SKM-1 treated with dmso at 0.1 percent for 144 hours (cell line): ENCODE results near the gene ZWINT.
A peak's percentile ranks its signal among the peaks of the same experiment; 100 is the strongest.

ENCODE experiments used
- DNase-seq: peaks from one replicate; lab custom pipeline; 2025; ENCODE audit not compliant: unreplicated experiment; lab: John Stamatoyannopoulos, UW

The ZWINT gene, protein sequence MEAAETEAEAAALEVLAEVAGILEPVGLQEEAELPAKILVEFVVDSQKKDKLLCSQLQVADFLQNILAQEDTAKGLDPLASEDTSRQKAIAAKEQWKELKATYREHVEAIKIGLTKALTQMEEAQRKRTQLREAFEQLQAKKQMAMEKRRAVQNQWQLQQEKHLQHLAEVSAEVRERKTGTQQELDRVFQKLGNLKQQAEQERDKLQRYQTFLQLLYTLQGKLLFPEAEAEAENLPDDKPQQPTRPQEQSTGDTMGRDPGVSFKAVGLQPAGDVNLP

DNA sequence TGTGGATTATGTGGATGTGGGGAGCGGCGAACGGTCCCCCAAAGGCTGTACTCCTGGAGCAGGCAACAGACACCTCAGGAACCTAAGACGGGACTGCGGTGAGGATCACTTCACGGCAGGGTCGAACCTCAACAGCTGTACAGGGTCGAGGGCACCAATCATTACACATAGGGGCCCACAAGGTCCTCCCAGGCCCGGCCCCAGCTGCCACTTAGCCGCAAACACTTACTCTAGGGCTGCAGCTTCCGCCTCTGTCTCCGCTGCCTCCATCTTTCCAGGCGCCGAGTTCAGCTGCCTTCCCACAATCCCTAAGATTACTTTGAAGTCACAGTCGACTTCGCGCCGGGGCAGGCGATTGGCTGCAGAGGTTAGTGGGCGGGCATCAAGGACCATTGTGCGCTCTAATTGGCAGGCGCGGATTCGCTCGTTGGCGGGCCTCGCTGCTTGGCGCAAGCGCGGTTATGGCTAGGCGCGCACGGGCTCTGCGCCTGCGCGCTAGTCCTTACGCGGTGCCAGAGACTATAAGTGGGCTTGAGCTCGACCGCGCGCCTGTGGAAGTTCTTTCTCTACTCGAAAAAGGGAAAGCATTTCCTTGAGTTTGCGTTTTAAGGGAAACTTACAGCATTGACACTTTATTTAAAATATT, at the start of gene ZWINT:
TSS of gene ZWINT (minus strand) at position 293 of the 646 bp plus-strand sequence. CDS start at position 270, 23 bp downstream.
- DNase-seq, result peak; percentile 95

DNA sequence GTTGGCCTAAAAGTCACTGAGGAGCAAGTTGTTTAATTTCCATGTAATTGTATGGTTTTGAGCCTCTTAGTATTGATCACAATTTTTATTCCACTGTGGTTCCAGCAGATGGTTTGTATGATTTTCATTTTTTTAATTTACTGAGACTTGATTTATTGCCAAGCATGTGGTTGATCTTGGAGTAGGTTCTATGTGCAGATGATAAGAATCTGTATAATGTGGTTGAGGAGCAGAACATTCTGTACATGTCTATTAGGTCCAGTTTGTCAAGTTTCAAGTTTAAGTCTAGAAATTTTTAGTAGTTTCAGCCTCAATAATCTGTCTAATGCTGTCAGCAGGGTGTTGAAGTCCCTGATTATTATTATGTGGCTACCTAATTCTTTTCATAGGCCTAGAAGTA, 22.7 kb upstream of the ZWINT start:
- DNase-seq, result no peak

DNA sequence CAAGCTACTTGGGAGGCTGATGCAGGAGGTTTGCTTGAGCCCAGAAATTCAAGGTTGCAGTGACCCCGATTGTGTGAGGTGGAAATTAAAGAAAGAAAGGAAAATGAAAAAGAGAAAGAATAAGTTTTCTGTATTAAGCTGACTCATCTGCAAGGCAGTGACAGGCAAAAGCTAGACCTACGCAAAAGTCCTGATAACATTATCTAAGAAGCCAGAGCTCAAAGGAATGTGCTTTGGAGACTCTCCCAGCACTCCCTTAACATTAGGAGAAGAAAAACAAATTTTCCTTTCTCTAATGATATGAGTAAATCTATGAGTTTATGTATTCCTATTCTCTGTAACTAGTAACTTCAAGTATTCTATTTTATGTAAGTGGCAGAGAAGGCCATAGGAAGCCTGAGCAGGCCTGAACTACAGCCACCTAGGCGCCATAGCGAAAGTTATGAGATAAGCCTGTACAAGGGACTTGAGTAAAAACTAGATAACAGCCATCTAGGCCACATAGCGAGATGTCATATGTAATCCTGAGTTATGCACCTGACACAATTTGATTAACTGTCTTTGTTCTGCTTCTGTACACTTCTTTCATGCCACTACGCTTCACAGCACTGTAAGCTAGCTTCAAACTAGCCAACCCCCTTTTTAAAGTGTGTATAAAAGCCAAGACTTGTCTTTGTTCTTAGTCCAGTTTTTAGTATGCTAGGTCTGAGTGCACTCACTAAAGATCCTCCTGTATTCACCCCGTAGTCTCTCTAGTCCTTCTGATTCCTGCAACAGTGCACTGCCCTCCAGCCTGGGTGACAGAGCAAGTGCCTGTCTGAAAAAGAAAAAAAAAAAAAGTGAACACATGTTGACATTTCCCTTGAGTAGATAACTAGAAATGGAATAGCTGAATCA, 9.4 kb upstream of the ZWINT start:
- DNase-seq, result no peak

DNA sequence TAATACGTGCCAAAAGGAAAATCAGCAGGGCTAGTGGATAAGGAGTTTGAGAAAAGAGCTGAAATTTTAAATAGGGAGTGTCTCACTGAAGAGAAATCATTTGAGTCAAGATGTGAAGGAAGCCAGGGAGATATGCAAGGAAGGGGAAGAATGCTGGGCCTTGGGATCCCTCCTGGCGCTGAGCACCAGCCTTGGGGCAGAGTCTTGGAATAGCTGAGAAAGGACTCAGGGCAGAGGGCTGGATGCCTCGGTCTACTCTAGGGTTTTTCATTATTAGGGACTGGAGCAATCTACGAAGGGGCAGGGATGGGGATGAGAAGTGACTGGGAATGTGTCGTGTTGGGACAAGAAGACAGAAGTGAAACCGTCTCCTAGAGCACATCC, 484 bp downstream of the ZWINT start:
- DNase-seq, result no peak

DNA sequence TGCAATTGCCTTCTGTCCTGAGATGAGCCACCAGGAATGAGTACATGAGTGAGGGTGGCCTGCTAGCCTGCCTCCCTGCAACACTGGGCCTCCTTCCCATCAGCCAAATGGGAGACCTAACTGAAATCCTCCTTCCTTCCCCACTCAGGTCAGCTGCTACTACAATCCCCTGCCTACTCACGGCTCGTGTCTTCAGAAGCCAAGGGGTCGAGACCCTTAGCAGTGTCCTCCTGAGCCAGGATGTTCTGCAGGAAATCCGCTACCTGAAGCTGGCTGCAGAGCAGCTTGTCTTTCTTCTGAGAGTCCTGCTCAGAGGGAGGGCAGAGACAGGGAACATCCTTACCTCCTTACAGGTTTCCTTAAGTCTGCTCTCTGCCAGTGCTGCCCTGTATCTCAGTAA, 1.2 kb downstream of the ZWINT start:
- DNase-seq, result no peak

DNA sequence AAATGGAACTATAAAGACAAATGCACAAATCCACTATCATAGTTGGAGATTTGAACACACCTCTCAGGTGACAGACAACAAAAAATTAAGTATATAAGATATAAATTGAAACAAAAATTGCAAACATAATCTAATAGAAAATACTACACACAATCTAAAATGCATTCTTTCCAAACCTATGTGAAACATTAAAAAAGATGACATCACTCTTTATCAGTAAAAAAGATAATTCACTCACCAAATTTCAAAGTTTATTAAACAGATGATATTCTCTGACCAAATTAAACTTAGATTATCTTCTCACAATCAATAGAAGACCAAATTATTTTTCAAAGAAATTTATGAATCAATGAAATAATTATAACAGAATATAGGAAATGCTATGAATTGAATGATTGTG, 4.0 kb downstream of the ZWINT start:
- DNase-seq, result no peak

DNA sequence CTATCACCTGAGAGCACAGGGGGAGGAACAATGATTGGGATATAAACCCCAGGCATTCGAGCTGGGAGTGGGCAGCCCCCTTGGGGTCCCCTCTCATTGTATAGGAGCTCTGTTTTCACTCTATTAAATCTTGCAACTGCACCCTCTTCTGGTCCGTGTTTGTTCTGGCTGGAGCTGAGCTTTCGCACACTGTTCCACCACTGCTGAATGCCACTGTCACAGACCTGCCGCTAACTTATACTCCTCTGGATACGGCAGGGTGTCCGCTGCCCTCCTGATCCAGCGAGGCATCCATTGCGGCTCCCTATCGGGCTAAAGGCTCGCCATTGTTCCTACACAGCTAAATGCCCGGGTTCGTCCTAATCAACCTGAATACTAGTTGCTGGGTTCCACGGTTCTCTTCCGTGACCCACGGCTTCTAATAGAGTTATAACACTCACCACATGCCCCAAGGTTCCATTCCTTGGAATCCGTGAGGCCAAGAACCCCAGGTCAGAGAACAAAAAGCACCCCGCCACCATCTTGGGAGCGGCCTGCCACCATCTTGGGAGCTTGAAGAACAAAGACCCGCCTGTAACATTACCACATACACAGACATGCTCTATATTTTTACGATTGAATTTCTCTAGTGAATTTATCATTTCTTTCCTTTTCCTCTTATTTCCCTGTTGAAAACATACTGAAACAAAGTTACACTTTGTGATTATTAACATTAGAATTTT, 9.0 kb downstream of the ZWINT start:
- DNase-seq, result no peak

DNA sequence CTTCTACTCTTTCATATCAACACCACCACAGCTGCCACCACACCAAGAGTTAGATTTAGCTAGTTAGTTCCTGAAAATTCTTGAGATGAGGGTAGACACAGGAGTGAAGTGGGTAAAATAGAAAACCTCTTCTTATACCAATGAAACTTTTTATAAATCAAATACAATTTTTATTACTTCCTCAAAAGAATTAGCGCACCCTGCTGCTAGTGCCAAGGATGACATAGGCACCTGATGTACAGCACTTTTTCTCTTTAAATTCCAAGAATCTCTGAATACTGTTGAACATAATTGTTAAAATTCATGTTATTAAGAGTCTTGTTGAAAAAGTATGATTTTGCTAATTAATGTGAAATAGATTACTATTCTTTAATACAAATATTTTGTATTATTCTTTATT, 11.4 kb downstream of the ZWINT start:
- DNase-seq, result no peak

DNA sequence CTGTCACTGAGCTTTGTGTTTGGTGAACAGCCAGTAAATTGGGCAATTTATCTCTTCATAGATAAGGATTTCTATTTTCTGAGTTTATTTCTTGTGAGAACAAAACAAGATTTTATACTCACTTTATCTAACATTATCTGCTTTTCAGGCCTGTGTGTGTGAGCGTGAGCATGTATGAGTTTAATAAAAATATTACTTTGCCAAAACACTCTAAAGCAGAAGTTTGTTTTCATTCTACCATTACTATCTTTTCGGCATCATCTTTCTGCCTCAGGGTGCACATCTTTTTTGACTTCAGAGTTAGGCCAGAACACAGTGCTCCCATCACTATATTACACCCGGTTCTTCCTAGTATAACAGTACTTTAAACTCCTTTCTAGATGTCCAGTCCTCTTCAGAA, 13.0 kb downstream of the ZWINT start:
- no peak for DNase-seq

DNA sequence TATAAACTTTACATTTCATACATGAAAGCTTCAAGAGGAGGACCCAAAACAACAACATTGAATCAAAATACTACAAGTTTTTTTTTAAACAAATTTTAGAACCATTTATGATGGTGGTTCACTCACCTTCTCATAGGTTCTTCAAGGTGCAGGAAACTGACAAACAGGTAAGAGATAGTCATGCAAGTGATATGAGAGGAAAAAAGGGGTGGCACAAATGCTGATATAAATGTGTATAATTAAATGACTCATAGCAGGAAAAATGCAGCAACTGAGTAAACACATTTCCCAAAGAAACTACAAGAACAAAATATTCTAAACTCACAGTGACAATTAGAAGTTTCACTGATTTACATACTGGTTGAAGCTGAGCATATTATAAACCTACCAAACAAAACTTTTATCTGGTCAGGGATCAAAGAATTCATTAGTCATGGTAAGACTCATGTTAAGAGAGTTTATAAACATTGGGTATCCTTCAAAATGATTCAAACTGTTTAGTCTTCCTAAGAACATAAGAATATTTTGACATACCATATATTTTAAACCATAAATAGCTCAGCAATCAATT, 14.1 kb downstream of the ZWINT start:
- no peak for DNase-seq

DNA sequence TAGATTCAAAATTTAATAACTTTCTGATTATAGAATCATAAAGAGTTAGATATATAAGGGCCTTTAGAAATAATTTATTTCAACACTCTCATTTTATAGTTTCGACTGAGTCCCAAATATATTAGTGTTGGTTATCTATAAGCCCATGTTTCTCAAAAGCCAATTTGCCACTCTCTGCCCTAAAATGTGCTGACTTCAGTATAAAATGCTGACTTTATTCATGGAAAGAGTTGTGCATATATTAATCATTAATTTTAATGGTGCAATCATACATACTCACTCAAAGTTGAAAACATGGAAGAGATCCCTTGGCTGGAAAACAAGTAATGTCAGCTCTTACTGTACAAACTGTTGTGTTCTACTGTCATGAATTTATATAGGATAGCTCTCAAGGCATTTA, 19.4 kb downstream of the ZWINT start:
- DNase-seq, result no peak

DNA sequence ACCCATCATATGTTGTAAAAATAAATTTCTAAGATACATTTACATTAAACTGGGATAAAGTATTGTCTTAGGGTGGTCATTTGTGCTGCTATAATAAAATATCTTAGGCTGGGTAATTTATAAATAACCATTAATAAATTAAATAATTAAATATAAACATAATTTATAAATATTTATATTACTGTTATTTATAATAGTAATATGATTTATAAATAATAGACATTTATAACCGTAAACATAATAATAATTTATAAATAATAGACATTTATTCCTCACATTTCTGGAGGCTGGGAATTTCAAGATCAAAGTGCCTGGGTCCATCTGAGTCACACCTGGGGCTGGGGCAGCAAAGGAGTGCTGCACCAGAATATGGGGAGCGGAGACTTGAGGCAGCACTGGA, 31.1 kb downstream of the ZWINT start:
- no peak for DNase-seq

DNA sequence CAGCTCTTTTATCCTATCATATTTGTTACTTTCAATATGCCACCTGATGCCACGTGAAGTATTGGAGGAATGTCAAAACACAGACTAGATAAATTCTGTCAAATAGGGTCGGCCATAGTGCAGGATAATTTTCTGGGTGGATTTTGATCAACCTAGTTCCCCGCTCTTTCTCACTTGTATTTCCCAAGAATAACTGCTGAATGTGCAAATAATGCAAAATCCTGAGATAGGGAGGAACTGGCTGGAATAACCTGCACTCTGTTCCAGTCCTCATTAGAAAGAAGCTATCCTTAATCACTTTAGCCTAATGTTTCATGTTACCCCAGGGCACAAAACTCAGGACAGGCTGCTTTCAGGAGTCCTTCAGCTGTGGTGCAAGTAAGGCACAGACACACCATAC, 33.9 kb downstream of the ZWINT start:
- no peak for DNase-seq

DNA sequence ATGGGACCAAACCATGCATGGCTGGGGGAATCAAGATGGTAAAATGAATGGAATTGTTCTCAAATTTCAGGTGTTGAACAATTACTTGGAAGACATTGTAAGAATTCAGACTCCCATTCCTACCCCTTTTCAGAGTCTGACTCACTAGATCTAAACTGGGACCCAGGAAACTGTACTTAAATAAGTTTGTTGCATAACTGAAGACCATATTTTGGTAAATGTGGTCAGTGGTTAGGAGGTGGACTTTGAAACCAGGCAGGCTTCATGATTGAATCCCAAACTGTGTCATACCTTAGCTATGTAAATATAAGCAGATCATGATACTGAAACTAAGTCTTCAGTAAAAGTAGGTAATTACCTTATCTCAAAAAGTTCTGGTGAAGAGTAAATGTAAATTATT, 41.7 kb downstream of the ZWINT start:
- DNase-seq, result peak; percentile 29

DNA sequence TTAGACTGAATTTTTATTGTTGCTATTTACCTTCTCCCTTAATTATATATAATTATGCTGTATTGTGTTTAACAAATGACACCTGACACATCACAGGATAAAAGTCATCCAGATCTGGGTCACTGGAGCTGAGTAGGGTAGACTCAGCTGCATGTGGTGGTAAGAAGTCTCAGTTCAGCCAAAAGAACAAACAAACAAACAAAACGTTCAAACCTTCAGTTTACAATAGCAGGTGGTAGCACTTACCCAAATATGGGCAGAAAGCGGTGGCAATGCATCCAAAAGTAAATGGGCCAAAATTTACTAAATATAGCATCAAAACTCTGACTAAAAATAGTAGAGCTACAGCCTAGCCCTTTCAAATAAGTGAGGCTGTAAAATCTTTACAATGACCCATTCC, 42.2 kb downstream of the ZWINT start:
- DNase-seq, result no peak

DNA sequence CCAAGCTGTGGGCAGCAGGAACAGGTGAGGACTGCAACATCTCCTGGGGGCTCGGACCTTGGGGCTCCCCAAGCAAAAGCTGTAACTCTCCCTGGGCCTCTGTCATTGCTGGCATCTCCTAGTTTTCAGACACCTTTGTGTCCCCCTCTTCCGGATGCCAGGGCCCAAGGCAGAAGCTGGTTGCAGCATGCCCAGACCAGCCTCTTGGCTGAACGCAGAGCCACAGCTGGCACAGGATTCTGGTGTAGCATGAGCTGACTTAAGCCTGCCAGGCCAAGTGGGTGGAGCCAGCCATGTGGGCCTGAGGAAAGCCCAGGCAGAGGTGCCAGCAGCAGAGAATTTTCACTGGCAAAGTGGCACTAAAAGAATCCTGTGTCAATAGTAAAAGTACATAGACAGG, 43.5 kb downstream of the ZWINT start:
- no peak for DNase-seq

DNA sequence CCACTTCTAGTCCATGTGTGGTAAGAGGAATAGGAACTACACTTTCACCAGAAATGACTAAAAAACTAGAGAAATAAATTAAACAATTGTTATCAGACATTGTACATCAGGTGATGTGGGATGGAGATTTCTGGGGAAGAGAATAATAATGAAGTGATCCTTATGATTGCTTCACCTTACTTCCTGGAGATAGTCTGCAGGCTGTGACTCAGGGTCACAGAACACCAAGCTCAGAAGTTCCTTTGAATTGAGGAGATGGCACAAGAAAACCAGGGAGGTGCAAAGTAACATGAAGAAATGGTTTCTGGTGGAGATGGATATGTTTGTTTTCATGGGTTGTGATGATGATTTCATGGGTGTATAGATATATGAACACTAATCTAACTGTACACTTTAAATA, 44.5 kb downstream of the ZWINT start:
- no peak for DNase-seq
